GM19455 (cell line): ENCODE results near the gene INTS7.
"Not testable (repeated sequence)": the region's sequence is repeated elsewhere in the genome, so short reads cannot be mapped to it uniquely, and the experiment has no call there.

Experiments
- ATAC-seq: cut with Tn5 transposase; IDR thresholded peaks from one replicate; pipeline ENCODE4 v1.9.1; 2021; ENCODE audit not compliant: unreplicated experiment

The INTS7 gene

GRCh38 chr1:211986628-211987254, 48.6 kb downstream of the INTS7 start:
- ATAC-seq, result no peak

DNA sequence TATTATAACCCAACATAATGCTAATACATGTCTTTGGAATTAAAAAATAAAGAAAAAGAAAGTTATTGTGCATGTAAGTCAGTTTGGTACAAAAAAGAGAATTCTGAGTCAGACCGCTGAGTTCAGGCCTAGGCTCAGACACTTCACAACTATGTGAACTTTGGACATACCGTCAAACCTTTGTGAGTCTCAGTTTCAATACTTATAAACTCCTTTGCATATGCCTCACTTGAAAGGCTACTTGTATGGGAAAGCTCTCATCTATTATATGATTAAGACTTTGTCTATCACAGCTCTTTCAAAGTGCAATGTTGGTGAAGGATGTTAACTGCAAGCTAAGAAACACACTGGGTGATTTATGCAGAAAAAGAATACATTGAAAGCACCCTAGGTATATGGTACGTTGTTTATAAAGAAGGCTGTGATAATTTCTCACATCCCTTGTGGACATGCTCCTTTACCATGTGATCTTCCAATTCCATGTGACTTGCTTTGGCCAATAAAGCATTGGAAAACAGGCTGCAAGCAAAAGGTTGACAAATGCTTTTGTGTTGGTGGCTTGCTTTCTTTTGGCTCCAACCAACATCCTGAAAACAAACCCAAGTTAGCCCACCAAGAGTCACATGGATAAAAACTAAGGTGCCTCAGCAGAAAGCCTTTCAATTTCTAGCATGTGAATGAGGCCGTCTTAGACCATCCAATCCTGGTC, 49.6 kb downstream of the INTS7 start:
- peak; percentile 89 for ATAC-seq

DNA sequence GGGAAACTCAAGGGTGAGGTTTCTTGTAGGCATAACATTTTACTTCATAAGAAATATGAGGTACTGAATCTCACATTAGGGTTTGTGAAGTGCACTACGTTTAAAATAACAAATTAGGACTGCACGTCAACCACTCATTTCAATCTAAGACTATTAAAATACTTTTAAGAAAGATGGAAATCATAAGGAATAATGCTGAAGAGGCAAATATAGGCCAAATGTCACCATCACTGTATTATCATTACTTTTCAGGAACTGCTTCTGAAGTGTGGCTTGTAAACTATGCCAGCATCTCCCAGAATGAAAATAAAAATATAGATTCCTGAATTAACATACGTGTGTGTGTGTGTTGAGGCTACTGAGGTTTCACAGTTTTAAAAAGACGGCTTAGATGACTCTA, 56.8 kb downstream of the INTS7 start:
- no peak for ATAC-seq

DNA sequence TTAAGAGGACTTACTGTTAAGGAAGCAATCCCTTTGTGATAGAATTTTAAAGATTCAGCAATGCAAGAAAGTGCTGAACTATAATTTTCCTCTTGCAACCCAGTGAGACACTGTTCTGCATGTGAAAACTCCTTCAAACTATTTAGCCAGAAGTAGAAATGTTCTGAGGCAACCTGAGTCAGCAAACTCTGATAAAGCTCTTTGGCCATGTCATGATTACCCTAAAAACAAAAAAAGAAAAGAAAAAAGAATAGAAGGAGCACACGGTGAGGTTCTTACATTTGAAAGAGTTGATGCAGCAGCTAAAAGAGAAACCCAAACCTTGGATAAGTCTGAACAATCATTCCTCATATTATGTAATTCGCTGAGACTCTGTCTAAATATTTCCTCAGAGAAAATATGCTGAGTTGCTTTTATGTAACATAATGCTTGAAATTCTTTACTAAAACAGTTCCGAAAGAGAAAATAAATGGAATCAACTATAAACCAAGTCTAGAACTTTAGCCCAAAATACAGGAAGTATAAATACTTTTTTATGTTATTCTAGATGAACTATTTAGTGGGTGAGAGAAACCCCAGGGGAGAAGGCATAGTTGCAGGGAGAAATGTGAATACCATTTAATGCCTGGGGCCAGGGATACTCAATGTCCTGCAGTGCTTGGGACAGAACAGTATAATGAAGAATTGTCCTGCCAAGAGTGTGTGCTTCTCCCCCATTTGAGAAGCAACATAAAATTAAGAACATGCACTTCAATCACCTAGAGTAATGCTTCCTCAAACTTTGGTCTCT, 60.0 kb downstream of the INTS7 start:
- no peak for ATAC-seq

DNA sequence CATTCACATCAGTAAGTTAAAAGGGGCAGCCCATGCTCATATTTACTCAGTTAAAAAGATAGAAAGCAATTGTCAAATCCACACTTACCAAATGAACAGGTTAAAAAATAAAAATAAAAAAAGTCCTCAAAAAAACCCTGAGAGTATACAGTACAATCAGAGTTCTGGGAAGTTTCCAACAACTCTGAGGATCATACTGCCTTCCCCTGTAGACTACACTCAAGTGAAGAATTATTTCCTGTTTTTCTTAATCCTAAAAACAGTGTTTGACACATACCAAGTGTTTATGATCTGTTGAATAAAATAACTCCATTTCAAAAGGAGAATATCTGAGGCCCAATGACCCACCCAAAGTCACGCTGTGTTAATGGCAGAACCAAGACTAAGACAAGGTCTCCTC, 61.8 kb downstream of the INTS7 start:
- no peak for ATAC-seq

- ATAC-seq, result no peak
Observed at GRCh38 chr1:211968200-211968834, 67.0 kb downstream of the INTS7 start.

DNA sequence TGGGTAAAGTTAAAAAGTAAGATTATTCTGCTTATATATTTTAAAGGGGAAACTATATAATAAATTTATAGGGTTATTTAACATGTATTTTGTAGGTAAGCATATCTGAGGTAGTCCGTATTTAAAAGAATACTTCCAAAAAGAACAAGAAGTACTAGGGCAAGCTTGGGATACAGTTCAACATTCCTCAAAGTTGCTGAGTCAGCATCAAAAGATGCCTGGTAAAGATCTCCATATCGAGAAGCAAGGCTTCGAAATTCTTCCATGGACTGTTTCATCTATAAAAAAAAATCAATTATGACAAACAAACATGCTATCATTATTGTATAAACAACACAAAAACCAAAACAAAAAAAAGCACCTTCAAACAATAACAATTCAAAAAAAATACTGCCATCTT, 67.7 kb downstream of the INTS7 start:
- ATAC-seq, result no peak

DNA sequence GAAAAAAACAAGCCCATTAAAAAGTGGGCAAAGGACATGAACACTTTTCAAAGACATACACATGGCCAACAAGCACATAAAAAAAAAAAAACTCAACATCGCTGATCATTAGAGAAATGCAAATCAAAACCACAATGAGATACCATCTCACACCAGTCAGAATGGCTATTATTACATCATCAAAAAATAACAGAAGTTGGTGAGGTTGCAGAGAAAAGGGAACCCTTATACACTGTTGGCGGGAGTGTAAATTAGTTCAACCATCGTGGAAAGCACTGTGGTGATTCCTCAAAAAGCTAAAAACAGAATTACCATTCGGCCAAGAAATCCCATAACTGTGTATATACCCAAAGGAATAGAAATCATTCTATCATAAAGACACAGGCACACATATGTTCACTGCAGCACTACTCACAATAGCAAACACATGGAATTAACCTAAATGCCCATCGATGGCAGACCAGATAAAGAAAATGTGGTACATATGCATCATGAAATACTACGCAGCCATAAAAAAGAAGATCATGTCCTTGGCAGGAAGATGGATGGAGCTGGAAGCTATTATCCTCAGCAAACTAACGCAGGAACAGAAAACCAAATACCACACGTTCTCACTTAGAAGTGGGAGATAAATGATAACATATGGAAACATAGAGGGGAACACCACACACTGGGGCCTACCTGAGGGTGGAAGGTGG, 70.1 kb downstream of the INTS7 start:
- no peak for ATAC-seq

DNA sequence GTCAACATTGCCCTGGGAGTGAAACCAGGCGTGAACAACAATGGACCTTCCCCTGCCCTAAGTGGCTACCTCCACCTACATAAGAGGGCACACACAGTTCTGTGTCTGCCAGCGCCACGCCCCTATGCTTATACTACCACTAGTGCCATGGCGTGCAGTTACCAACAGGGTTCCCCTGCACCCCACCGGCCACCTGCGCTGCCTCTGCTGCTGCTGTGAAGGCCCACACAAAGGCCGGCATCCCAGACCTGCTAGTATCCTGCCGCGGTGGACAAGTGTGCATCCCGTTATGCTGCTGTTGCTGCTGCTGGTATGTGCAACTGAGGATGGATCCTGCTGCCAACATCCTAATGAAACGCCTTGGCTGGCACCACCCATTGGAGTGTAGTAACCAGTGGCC, 75.7 kb downstream of the INTS7 start:
- ATAC-seq, result no peak

DNA sequence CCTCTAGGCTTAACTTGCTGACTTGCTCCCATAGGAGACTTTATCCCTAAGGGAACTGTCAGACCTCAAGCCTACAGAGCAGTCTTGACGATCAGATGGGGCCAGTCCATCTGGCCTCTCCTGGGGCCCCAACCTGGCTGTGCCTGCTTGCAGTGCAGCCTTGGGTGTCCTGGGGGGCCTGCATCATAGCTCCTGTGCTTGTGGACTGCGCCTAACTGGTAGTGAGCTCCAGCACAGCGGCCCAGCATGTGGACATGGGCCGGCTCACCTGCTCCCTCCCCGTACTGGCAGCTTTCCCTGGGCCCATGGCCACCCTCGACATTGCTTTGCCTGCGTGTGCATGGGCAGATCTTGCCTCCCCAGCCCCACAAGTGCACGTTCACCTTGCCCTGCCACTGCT, 76.1 kb downstream of the INTS7 start:
- ATAC-seq, result no peak

GRCh38 chr1:211954028-211954427, 81.3 kb downstream of the INTS7 start:
- ATAC-seq, result not testable (repeated sequence)

- not testable (repeated sequence) for ATAC-seq
Observed at GRCh38 chr1:211953543-211953942, 81.8 kb downstream of the INTS7 start.

GRCh38 chr1:211952299-211952698, 83.1 kb downstream of the INTS7 start:
- ATAC-seq, result no peak

DNA sequence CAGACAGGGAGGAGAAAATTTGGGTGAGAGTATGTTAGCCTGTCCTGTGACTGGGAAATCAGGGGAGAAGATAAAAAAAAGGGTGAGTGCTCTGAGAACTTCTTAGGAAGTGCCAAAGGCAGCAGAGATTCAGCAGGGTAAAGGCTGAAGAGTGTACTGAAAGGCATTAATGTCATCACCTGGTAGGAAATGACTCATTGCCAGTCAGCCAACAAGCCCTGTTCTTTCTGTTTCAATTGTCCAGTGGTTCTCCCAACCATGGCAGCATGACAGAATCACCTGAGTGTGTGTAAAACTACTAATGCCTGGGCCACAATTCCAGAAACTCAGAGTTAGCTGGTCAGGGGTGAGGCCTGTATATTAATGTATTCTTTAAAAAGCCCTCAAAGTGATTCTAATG, 83.5 kb downstream of the INTS7 start:
- peak; percentile 84 for ATAC-seq

- no peak for ATAC-seq
Observed at GRCh38 chr1:211948377-211948776, 87.0 kb downstream of the INTS7 start.

- no peak for ATAC-seq
Observed at GRCh38 chr1:211947396-211948295, 87.7 kb downstream of the INTS7 start.

GRCh38 chr1:211944733-211945500, 90.4 kb downstream of the INTS7 start:
- no peak for ATAC-seq

- no peak for ATAC-seq
Observed at GRCh38 chr1:211942583-211942982, 92.8 kb downstream of the INTS7 start.

- ATAC-seq, result peak; percentile 69
Observed at GRCh38 chr1:211939876-211940468, 95.4 kb downstream of the INTS7 start.
